ENCODE data around the gene SLC8A2. TPM values are rescaled to one million over a fixed set of nuclear protein-coding genes. Genes with fewer than 3 reads are reported as not detected.

SLC8A2 gene
- total and polyA plus RNA-seq, 2 of the 4 experiments (the other 2 are of a cell fraction): 0.05 TPM; not detected in 1

- no peak for TF ChIP-seq RFX5 (IDR thresholded peaks at IDR 0.05; ENCODE audit: low read depth, low read length)
Observed at GRCh38 chr19:47491358-47492136, 19.9 kb upstream of the SLC8A2 start (continued).

GRCh38 chr19:47490847-47491246 lies 19.2 kb upstream of the SLC8A2 start:
- Histone ChIP-seq H2BK120ac (ENCODE audit: low read depth, low read length) (no peak overlapping the region), H3K79me1 (ENCODE audit: low read depth in 1 of 2, low read length in 2 of 2) (peaks cover 0 to 7% of the 10 kb centered on the region in 2 experiments; a peak in 2 of 4 replicates), H4K5ac (ENCODE audit: low read depth, low read length) (no peak overlapping the region), H4K8ac (ENCODE audit: low read depth in 2 of 2, low read length in 2 of 2) (no peak overlapping the region), H3K27ac (ENCODE audit: insufficient read depth, low read length) (no peak overlapping the region), H3K18ac (ENCODE audit: low read depth, low read length) (no peak overlapping the region), H3K23ac (ENCODE audit: low read depth, low read length) (no peak overlapping the region), H3K56ac (ENCODE audit: extremely low read depth, insufficient read depth, low read length) (no peak overlapping the region), H2AK5ac (ENCODE audit: low read depth, low read length) (no peak overlapping the region), H3K36me3 (ENCODE audit: control insufficient read depth, insufficient read depth, low read length) (peaks cover 46% of the 10 kb centered on the region), H3K4me3 (ENCODE audit: insufficient read depth, low read depth, low read length) (no peak overlapping the region), H3K9me3 (ENCODE audit: control insufficient read depth, insufficient read depth, low read length) (no peaks in the 10 kb centered on the region), H3K14ac (replicated peaks; ENCODE audit: low read depth, low read length) (no peak overlapping the region), H4K20me1 (ENCODE audit: insufficient read depth, low read length) (peaks cover 6% of the 10 kb centered on the region; the same call in 1 of the 2 replicates), H2BK5ac (ENCODE audit: low read depth, low read length, poor library complexity, severe bottlenecking) (no peak overlapping the region), H4K91ac (ENCODE audit: insufficient read depth, low read depth, low read length) (no peak overlapping the region), H3K27me3 (ENCODE audit: control insufficient read depth, insufficient read depth, low read length) (no peaks in the 10 kb centered on the region), H3K9me1 (ENCODE audit: insufficient read depth, low read length) (peaks cover 6% of the 10 kb centered on the region; the same call in 1 of the 2 replicates), H2AFZ (replicated peaks; ENCODE audit: low read length, poor library complexity) (peak overlapping the region; percentile 21), H2AK9ac (replicated peaks; ENCODE audit: low read depth, low read length, poor library complexity) (peak overlapping the region; percentile 5), H3K4ac (ENCODE audit: low read depth, low read length) (no peak overlapping the region), H3K4me2 (ENCODE audit: low read depth, low read length) (no peak overlapping the region), H2BK15ac (ENCODE audit: low read depth, low read length) (no peak overlapping the region), H2BK20ac (ENCODE audit: low read depth, low read length) (no peak overlapping the region), H3K4me1 (ENCODE audit: control insufficient read depth, insufficient read depth, low read length) (no peaks in the 10 kb centered on the region), H3K9ac (ENCODE audit: low read depth, low read length) (no peak overlapping the region)
- ChIA-PET POLR2A (ENCODE audit: unreplicated experiment) (no interaction called here), CTCF (no interaction called here)
- dilution Hi-C loops (cut with HindIII; ENCODE audit: low sequenced_read_pairs, unreplicated experiment): no loop called here
- 80% methylated on average over 1 of the region's 3 CpGs; no CpG with 5 or more reads in 1 of the 2 experiments for WGBS, 2 experiments (ENCODE audit: extremely low coverage in 2 of 2, insufficient read length in 1 of 2)
- in situ Hi-C loops (cut with MboI; ENCODE audit: low sequenced_read_pairs): no loop called here
- DNase-seq (no peak), ATAC-seq (ENCODE audit: low read depth) (no peak)
- TF ChIP-seq CTCF (conservative IDR thresholded peaks at IDR 0.05; ENCODE audit: low read depth, low read length): no peak
- TF ChIP-seq USF2 (IDR thresholded peaks at IDR 0.05; ENCODE audit: low read depth, low read length): no peak
- TF ChIP-seq SMC3 (IDR thresholded peaks at IDR 0.05; ENCODE audit: low read depth, low read length): no peak
- TF ChIP-seq BHLHE40 (IDR thresholded peaks at IDR 0.05; ENCODE audit: low read depth, low read length): no peak
- TF ChIP-seq NFE2L2 (IDR thresholded peaks at IDR 0.05; ENCODE audit: low read depth, low read length): no peak
- TF ChIP-seq RAD21 (IDR thresholded peaks at IDR 0.05; ENCODE audit: low read length): no peak
- no peak for TF ChIP-seq MAZ (IDR thresholded peaks at IDR 0.05; ENCODE audit: borderline replicate concordance, low read depth, low read length)
- no peak for TF ChIP-seq FOS (IDR thresholded peaks at IDR 0.05; ENCODE audit: low read depth, low read length)
- TF ChIP-seq ELK1 (IDR thresholded peaks at IDR 0.05; ENCODE audit: borderline replicate concordance, low read depth, low read length): no peak
- TF ChIP-seq RCOR1 (IDR thresholded peaks at IDR 0.05; ENCODE audit: insufficient replicate concordance, low read length): no peak
- no peak for TF ChIP-seq CHD1 (IDR thresholded peaks at IDR 0.05; ENCODE audit: low read depth, low read length)
- no TSS peak for BruUV-seq (replicated peaks)
- intact Hi-C loops (cut with micrococcal nuclease): no loop called here

All from IMR-90 (cell line).